GM06990 (cell line): ENCODE results near the gene SH3TC1.
A peak's percentile ranks its signal among the peaks of the same experiment; 100 is the strongest.

Source experiments
- DNase-seq: peaks from one replicate; pipeline ENCODE4 v3.0.0-alpha.2; 2011; ENCODE audit not compliant: insufficient read length; ENCODE audit errors: extremely low read depth
- H3K27me3 ChIP-seq: replicated peaks from 2 replicates; pipeline ENCODE4 v1.6.0; 2011; ENCODE audit warnings: low read length; ENCODE audit not compliant: control insufficient read depth, insufficient read depth
- H3K36me3 ChIP-seq: 2 replicates; pipeline ENCODE4 v1.5.1; 2011; ENCODE audit warnings: low read length; ENCODE audit not compliant: control insufficient read depth, insufficient read depth
- H3K4me3 ChIP-seq: replicated peaks from 2 replicates; pipeline ENCODE4 v1.5.1; 2011; ENCODE audit warnings: low read depth, mild to moderate bottlenecking, control low read depth, low read length
- CTCF ChIP-seq: IDR thresholded peaks from 2 replicates; pipeline ENCODE4 v1.5.1; 2011; ENCODE audit warnings: low read length, control low read depth, mild to moderate bottlenecking, inconsistent platforms; ENCODE audit not compliant: insufficient read depth, poor library complexity, severe bottlenecking

SH3TC1 gene

GRCh38 chr4:8157496-8157895 is 41.6 kb upstream of the SH3TC1 start:
- no peak for TF ChIP-seq CTCF
- Histone ChIP-seq H3K36me3 (no peaks in the 10 kb centered on the region), H3K27me3 (no peaks in the 10 kb centered on the region), H3K4me3 (no peak overlapping the region)
- no peak for DNase-seq

- Histone ChIP-seq H3K36me3 (no peaks in the 10 kb centered on the region), H3K4me3 (peak overlapping the region; percentile 56), H3K27me3 (no peaks in the 10 kb centered on the region)
- DNase-seq, result no peak
- TF ChIP-seq CTCF, result no peak
Observed at GRCh38 chr4:8157944-8158709, 41.0 kb upstream of the SH3TC1 start.

GRCh38 chr4:8158710-8159536 is 40.2 kb upstream of the SH3TC1 start, which contains the start of gene ABLIM2:
ABLIM2 (minus strand) TSS chr4:8158813; CDS start chr4:8158689, 124 bp downstream.
- Histone ChIP-seq H3K36me3 (no peaks in the 10 kb centered on the region), H3K27me3 (no peaks in the 10 kb centered on the region), H3K4me3 (peak within 1 kb of the TSS; percentile 79)
- DNase-seq, result peak; percentile 100
- no peak for TF ChIP-seq CTCF

- H3K27me3 ChIP-seq, result no peaks in the 10 kb centered on the region
- H3K36me3 ChIP-seq, result no peaks in the 10 kb centered on the region
- H3K4me3 ChIP-seq, result peak overlapping the region; percentile 79
- DNase-seq, result no peak
- TF ChIP-seq CTCF, result no peak
Observed at GRCh38 chr4:8159537-8160232, 39.4 kb upstream of the SH3TC1 start.

GRCh38 chr4:8160233-8160560 is 38.9 kb upstream of the SH3TC1 start:
- Histone ChIP-seq H3K27me3 (no peaks in the 10 kb centered on the region), H3K36me3 (no peaks in the 10 kb centered on the region), H3K4me3 (no peak overlapping the region)
- no peak for TF ChIP-seq CTCF
- DNase-seq, result no peak
